HG02852 (cell line): Measurements from ENCODE around the gene ALG10B.

Experiments
- ATAC-seq: cut with Tn5 transposase; IDR thresholded peaks from one replicate; pipeline ENCODE4 v1.9.1; 2021; ENCODE audit warnings: mild to moderate bottlenecking, moderate library complexity; ENCODE audit not compliant: unreplicated experiment

The ALG10B gene

DNA sequence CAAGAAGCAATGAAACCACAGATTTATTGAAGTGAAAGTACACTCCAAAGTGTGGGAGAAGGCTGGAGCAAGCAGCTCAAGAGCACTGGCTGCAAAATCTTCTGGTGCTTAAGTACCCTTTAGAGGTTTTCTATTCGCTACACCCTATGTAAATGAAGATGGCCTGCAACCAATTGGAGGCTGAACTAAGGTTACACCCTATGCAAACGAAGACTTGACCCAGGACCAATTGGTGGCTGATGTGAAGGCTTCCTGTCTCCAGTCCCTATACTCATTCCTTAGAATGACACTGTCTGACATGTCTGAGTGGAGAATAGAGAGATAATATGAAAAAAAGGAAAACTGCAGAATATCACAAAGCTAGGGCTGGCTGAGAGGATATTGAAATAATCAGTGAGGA, 57.2 kb downstream of the ALG10B start:
- ATAC-seq: no peak

DNA sequence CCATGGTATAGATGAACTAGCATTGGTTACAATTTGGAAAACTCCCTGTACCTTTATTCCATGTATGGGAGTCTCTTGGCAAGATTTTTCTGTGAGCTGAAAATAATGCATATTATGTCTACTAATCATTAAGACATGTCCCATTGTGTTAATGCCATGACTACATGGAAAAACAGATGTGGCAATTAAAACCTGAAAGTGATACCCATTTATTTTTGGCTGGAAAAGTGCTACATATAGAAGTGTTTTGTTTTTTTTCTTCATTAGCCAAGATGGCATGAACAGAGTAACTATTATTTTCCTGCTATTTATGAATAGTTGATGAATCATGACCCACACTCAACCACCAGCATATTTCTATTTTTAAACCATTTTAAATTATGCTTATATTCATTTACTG, 58.2 kb downstream of the ALG10B start:
- ATAC-seq: no peak
